Breast epithelium (tissue), 4 donors: Measurements from ENCODE around the gene RXRG. TPM values are rescaled to one million over a fixed set of nuclear protein-coding genes. Genes with fewer than 3 reads are reported as not detected.

ENCODE experiments used
- DNase-seq, 2 donors: peaks; one replicate each; pipeline ENCODE4 v3.0.0-alpha.2; 2019; ENCODE audit warnings: low spot score in 2 of 2
- H3K27ac ChIP-seq, 2 donors: fragments of 200-600 bp; sonication (generic) in 1 of 2; one replicate each; pipeline ENCODE4 v1.5.1; 2016 to 2019; ENCODE audit warnings: mild to moderate bottlenecking in 1 of 2
- H3K27me3 ChIP-seq, 2 donors: fragments of 200-600 bp; sonication (generic) in 1 of 2; one replicate each; pipeline versions ENCODE4 v1.5.1 to v1.6.0; 2017 to 2019; ENCODE audit warnings: control low read depth in 1 of 2, mild to moderate bottlenecking in 1 of 2
- H3K36me3 ChIP-seq: fragments of 200-600 bp; one replicate; pipeline ENCODE4 v1.5.1; 2019
- H3K4me1 ChIP-seq, 2 donors: fragments of 200-600 bp; sonication (generic); one replicate each; pipeline ENCODE4 v1.5.1; 2016 to 2019; ENCODE audit warnings: control low read depth in 1 of 2
- H3K4me3 ChIP-seq, 3 donors: fragments of 200-600 bp; sonication (generic); 1 replicate in 2 of 3; 2 replicates in 1 of 3; pipeline ENCODE4 v1.5.1; 2016 to 2019; ENCODE audit warnings: mild to moderate bottlenecking in 3 of 3, moderate library complexity in 2 of 3
- H3K9me3 ChIP-seq, 2 donors: fragments of 200-600 bp; sonication (generic) in 1 of 2; one replicate each; pipeline ENCODE4 v1.5.1; 2016 to 2019; ENCODE audit warnings: control low read depth in 1 of 2
- POLR2A ChIP-seq: fragments of 450-650 bp; IDR thresholded peaks from one replicate; pipeline ENCODE4 v1.6.1; 2016; ENCODE audit warnings: antibody characterized with exemption, mild to moderate bottlenecking, moderate library complexity
- POLR2AphosphoS5 ChIP-seq, 3 donors: sonication (generic); formaldehyde crosslinking; IDR thresholded peaks; one replicate each; pipeline ENCODE4 v1.6.1; 2017; ENCODE audit warnings: antibody characterized with exemption in 3 of 3
- intact Hi-C: fragments of 100-400 bp; cut with DNase I; formaldehyde crosslinking; loops from one replicate; pipeline ENCODE4 v1.15.1; 2023; ENCODE audit warnings: low total_unique reads
- total RNA-seq, 3 donors: library from RNA; depleted of rRNA; stranded (reverse); fragments of >200 nt; gene quantifications; one replicate each; pipeline ENCODE4 v1.1.0, GENCODE V29; 2016
- TF ChIP-seq, protein P1 (sequence below), 3 donors: fragments of 450-650 bp; IDR thresholded peaks; one replicate each; pipeline ENCODE4 v1.5.1; 2016 to 2017; ENCODE audit warnings: antibody characterized with exemption in 3 of 3, mild to moderate bottlenecking in 3 of 3, moderate library complexity in 3 of 3

The RXRG gene
- total RNA-seq, 3 donors from 2014 or later: 0.16 TPM; not detected in 2

- no peak for TF ChIP-seq POLR2A
- TF ChIP-seq POLR2AphosphoS5 (IDR thresholded peaks at IDR 0.05): no peak
- TF ChIP-seq, protein P1, sequence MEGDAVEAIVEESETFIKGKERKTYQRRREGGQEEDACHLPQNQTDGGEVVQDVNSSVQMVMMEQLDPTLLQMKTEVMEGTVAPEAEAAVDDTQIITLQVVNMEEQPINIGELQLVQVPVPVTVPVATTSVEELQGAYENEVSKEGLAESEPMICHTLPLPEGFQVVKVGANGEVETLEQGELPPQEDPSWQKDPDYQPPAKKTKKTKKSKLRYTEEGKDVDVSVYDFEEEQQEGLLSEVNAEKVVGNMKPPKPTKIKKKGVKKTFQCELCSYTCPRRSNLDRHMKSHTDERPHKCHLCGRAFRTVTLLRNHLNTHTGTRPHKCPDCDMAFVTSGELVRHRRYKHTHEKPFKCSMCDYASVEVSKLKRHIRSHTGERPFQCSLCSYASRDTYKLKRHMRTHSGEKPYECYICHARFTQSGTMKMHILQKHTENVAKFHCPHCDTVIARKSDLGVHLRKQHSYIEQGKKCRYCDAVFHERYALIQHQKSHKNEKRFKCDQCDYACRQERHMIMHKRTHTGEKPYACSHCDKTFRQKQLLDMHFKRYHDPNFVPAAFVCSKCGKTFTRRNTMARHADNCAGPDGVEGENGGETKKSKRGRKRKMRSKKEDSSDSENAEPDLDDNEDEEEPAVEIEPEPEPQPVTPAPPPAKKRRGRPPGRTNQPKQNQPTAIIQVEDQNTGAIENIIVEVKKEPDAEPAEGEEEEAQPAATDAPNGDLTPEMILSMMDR (IDR thresholded peaks at IDR 0.05): no peak
- no peak for DNase-seq
- H3K36me3 ChIP-seq: no peaks in the 10 kb centered on the region
- H3K27ac ChIP-seq: no peak overlapping the region
- no peaks in the 10 kb centered on the region for H3K4me1 ChIP-seq
- no peaks in the 10 kb centered on the region for H3K27me3 ChIP-seq
- H3K4me3 ChIP-seq: no peak overlapping the region
- H3K9me3 ChIP-seq: no peaks in the 10 kb centered on the region
- intact Hi-C loops: no loop called here
These were observed 49.0 kb downstream of the RXRG start for GRCh38 chr1:165395901-165396300.

GRCh38 chr1:165395478-165395877, 49.4 kb downstream of the RXRG start:
- intact Hi-C loops: no loop called here
- Histone ChIP-seq H3K27ac (no peak overlapping the region), H3K27me3 (no peaks in the 10 kb centered on the region), H3K9me3 (no peaks in the 10 kb centered on the region), H3K36me3 (no peaks in the 10 kb centered on the region), H3K4me3 (no peak overlapping the region), H3K4me1 (no peaks in the 10 kb centered on the region)
- TF ChIP-seq, protein P1 (IDR thresholded peaks at IDR 0.05): no peak
- TF ChIP-seq POLR2AphosphoS5 (IDR thresholded peaks at IDR 0.05) (no peak), POLR2A (no peak)
- no peak for DNase-seq

DNA sequence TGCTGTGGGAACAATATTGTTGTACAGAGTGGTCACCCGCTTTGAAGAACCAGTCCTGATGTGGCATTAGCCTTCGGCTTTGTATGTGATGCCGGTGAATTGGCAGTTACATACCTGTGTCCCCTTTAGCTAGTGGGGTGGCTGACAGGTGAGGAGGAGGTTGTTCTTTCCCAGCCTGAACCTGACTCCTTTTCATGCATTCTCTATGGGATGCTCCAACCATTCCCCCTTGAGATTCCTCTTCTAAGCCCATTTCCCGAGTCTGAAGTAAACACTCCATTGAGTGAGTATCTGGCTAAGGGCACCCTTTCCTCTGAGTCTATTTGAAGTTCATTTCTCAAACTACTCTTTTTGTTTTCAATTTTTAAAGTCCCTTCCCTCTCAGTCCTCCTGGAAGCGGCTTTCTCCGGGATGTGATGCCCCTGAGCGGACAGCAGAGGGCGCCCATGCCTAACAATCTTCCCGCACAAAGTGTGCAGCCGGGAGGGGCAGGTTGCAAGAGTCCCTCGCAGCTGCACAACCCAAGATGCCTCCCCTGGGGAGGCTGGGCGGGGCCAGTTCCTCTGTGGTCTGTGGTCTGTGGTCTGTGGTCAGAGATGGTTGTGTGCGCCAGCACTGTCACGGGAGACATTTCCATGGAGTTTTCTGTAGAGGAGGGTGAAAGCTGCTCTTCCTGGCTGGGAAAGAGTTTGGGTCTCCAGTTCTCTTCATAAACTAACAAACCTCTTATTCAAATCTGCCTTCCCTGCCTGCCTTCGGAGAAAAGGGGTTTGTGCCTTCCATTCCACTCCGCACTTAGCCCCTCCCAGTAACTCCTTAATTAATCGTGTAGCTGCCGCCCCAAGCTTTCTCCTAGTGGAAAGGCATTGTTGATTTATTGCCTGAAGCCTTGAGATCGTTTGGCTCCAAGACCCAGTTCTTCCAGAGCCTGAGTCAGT, 52.0 kb downstream of the RXRG start:
- Histone ChIP-seq H3K4me1 (no peaks in the 10 kb centered on the region), H3K27ac (peak overlapping the region; percentile 14 to 75), H3K4me3 (peak overlapping the region in 2 of 3 donors; percentile 28 to 51), H3K27me3 (peaks cover 0 to 5% of the 10 kb centered on the region in 2 donors), H3K9me3 (no peaks in the 10 kb centered on the region), H3K36me3 (no peaks in the 10 kb centered on the region)
- intact Hi-C loops: no loop called here
- peak; percentile 78 to 91 for DNase-seq
- TF ChIP-seq POLR2A: no peak
- TF ChIP-seq, protein P1 (IDR thresholded peaks at IDR 0.05): peak; percentile 87 to 93 (median 92)
- TF ChIP-seq POLR2AphosphoS5 (IDR thresholded peaks at IDR 0.05): peak in 2 of 3 donors; percentile 50 to 55

GRCh38 chr1:165389609-165390008, 55.3 kb downstream of the RXRG start:
- Histone ChIP-seq H3K36me3 (no peaks in the 10 kb centered on the region), H3K27me3 (peaks cover 0 to 5% of the 10 kb centered on the region in 2 donors), H3K27ac (no peak overlapping the region), H3K9me3 (no peaks in the 10 kb centered on the region), H3K4me3 (no peak overlapping the region), H3K4me1 (no peaks in the 10 kb centered on the region)
- intact Hi-C loops: loop anchor here (10.0 kb wide), 1 partner anchor 525 kb away; no protein-coding TSS in a partner anchor
- TF ChIP-seq POLR2AphosphoS5 (IDR thresholded peaks at IDR 0.05) (no peak), POLR2A (no peak)
- TF ChIP-seq, protein P1 (IDR thresholded peaks at IDR 0.05): no peak
- DNase-seq: no peak

GRCh38 chr1:165387961-165388360, 57.0 kb downstream of the RXRG start:
- TF ChIP-seq, protein P1 (IDR thresholded peaks at IDR 0.05): no peak
- no peak for TF ChIP-seq POLR2A
- TF ChIP-seq POLR2AphosphoS5 (IDR thresholded peaks at IDR 0.05): no peak
- Histone ChIP-seq H3K27me3 (peaks cover 0 to 5% of the 10 kb centered on the region in 2 donors), H3K4me1 (no peaks in the 10 kb centered on the region), H3K4me3 (no peak overlapping the region), H3K36me3 (no peaks in the 10 kb centered on the region), H3K27ac (no peak overlapping the region), H3K9me3 (no peaks in the 10 kb centered on the region)
- intact Hi-C loops: loop anchor here (10.0 kb wide), 1 partner anchor 527 kb away; no protein-coding TSS in a partner anchor
- no peak for DNase-seq
